Measurements from ENCODE around the gene SHB. TPM values are rescaled to one million over a fixed set of nuclear protein-coding genes. Genes with fewer than 3 reads are reported as not detected.
"Not testable (repeated sequence)": the region's sequence is repeated elsewhere in the genome, so short reads cannot be mapped to it uniquely, and the experiment has no call there.

The SHB gene
- total RNA-seq, 2 experiments from 2014 or later: 0.23 to 1.1 TPM

- CTCF ChIA-PET: interaction anchor here (1.1 to 6.4 kb wide), 6 partner anchors 11 to 516 kb away, joined by 3 to 51 read pairs (median 4); no protein-coding TSS in a partner anchor
- ATAC-seq (no peak), DNase-seq (no peak)
- Mint-ChIP-seq H3K36me3 (no peaks in the 10 kb centered on the region), H3K4me3 (no peak overlapping the region), H3K27me3 (no peaks in the 10 kb centered on the region), H3K27ac (no peak overlapping the region), H3K4me1 (peaks cover 2% of the 10 kb centered on the region), H3K9me3 (ENCODE audit: low read depth) (no peaks in the 10 kb centered on the region)
Measured at GRCh38 chr9:37915911-37916470, 153.0 kb downstream of the SHB start.

DNA sequence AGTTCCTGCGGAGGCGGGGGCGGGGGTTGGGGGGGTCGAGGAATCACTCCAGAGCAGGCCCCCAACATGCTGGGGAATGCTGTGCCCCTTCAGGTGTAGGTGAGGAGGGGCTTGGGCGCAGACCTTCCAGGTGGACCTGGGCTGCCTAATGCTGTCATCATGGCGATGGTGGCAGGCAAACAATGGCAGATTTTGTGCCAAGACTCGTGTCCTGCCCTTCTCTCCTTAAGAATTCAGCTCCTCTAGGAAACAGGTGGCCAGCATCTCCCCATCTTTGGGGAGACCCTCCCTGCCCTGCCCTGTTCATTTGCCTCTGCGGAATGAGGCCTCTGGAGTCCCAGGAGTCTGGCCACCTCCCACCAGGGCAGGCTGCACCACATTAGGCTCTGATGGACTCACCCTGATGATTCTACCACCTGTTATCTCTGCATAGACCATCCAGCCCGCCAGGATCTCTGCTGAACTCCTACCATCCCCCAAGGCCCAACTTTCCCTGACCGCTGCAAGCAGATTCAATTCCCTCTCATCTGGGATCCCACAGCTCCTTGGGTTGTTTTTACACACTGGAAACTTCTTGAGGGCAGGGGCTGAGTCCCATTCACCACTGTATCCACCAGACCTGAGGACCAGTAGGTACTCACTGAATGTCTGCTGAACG is 154.2 kb downstream of the SHB start:
- H3K4me3 Mint-ChIP-seq: no peak overlapping the region
- ATAC-seq (no peak), DNase-seq (no peak)
- no peaks in the 10 kb centered on the region for H3K9me3 Mint-ChIP-seq (ENCODE audit: low read depth)
- CTCF ChIA-PET: interaction anchor here (0.8 to 6.4 kb wide), 18 partner anchors 7 to 517 kb away, joined by 3 to 51 read pairs (median 6); partner anchors contain the start of genes ALDH1B1 and SHB
- peaks cover 2% of the 10 kb centered on the region for H3K4me1 Mint-ChIP-seq
- no peaks in the 10 kb centered on the region for H3K27me3 Mint-ChIP-seq
- no peak overlapping the region for H3K27ac Mint-ChIP-seq
- no peaks in the 10 kb centered on the region for H3K36me3 Mint-ChIP-seq

DNA sequence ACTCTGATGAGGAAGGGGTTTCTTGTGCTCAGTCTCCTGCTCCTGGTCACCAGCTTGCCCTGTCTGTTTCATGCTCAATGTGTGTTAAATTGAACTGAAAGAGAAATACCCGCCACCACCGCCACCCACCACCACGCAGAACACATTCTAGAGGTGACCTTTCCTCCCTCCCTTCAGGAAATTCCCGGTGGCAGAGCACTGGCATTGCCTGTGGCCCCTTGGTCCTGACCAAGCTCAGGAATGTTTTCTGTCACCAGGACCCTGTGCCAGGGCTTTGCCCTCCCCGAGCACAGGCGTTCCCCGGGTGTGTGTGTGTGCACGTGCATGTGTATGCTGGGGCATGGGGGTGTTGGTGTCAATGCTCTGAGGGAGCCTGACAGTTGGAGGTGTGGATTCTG is 154.9 kb downstream of the SHB start:
- Mint-ChIP-seq H3K4me3 (no peak overlapping the region), H3K9me3 (ENCODE audit: low read depth) (no peaks in the 10 kb centered on the region), H3K27me3 (no peaks in the 10 kb centered on the region), H3K36me3 (no peaks in the 10 kb centered on the region), H3K4me1 (peaks cover 2% of the 10 kb centered on the region), H3K27ac (no peak overlapping the region)
- ATAC-seq: no peak
- no peak for DNase-seq
- CTCF ChIA-PET: interaction anchor here (0.6 to 6.4 kb wide), 39 partner anchors 8 to 518 kb away, joined by 3 to 51 read pairs (median 4); partner anchors contain the start of genes ALDH1B1 and SHB

- Mint-ChIP-seq H3K4me3 (no peak overlapping the region), H3K27ac (no peak overlapping the region), H3K4me1 (peaks cover 2% of the 10 kb centered on the region), H3K36me3 (no peaks in the 10 kb centered on the region), H3K27me3 (no peaks in the 10 kb centered on the region), H3K9me3 (ENCODE audit: low read depth) (no peaks in the 10 kb centered on the region)
- peak; percentile 86 for DNase-seq
- peak; percentile 86 for ATAC-seq
- CTCF ChIA-PET: interaction anchor here (0.6 to 6.4 kb wide), 44 partner anchors 9 to 518 kb away, joined by 3 to 51 read pairs (median 4); partner anchors contain the start of genes ALDH1B1 and SHB
Measured at GRCh38 chr9:37913480-37914153, 155.4 kb downstream of the SHB start.

GRCh38 chr9:37911271-37911681 is 157.8 kb downstream of the SHB start:
- CTCF ChIA-PET: interaction anchor here (1.0 to 6.4 kb wide), 5 partner anchors 8 to 482 kb away, joined by 3 to 51 read pairs (median 8); partner anchors contain the start of gene SLC25A51
- DNase-seq: peak; percentile 32
- H3K27ac Mint-ChIP-seq: no peak overlapping the region

GRCh38 chr9:37910271-37910670 is 158.8 kb downstream of the SHB start:
- Mint-ChIP-seq H3K9me3 (ENCODE audit: low read depth) (no peaks in the 10 kb centered on the region), H3K27me3 (no peaks in the 10 kb centered on the region), H3K4me3 (no peak overlapping the region), H3K36me3 (no peaks in the 10 kb centered on the region), H3K27ac (no peak overlapping the region), H3K4me1 (no peaks in the 10 kb centered on the region)
- CTCF ChIA-PET: interaction anchor here (1.0 to 6.4 kb wide), 2 partner anchors 177 to 181 kb away, joined by 3 to 51 read pairs; no protein-coding TSS in a partner anchor
- DNase-seq (peak; percentile 4), ATAC-seq (no peak)

More at GRCh38 chr9:37911271-37911681, 157.8 kb downstream of the SHB start:
- Mint-ChIP-seq H3K9me3 (ENCODE audit: low read depth) (no peaks in the 10 kb centered on the region), H3K4me1 (no peaks in the 10 kb centered on the region), H3K36me3 (no peaks in the 10 kb centered on the region), H3K27me3 (no peaks in the 10 kb centered on the region), H3K4me3 (no peak overlapping the region)
- ATAC-seq: no peak

DNA sequence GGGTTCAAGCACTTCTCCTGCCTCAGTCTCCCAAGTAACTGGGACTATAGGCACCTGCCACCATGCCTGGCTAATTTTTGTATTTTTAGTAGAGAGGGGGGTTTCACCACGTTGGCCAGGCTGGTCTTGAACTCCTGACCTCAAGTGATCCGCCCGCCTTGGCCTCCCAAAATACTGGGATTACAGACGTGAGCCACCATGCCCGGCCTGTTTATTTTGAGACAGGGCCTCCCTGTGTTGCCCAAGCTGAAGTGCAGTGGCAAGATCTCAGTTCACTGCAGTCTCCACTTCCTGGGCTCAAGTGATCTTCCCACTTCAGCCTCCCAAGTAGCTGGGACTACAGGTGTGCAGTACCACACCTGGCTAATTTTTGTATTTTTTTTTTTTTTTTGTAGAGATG is 159.2 kb downstream of the SHB start:
- not testable (repeated sequence) for DNase-seq; H3K9me3 Mint-ChIP-seq (ENCODE audit: low read depth); ATAC-seq; H3K4me1 Mint-ChIP-seq; H3K27ac Mint-ChIP-seq; H3K4me3 Mint-ChIP-seq; H3K27me3 Mint-ChIP-seq; H3K36me3 Mint-ChIP-seq
- CTCF ChIA-PET: interaction anchor here (6.4 kb wide), 1 partner anchor 178 kb away, joined by 51 read pairs; no protein-coding TSS in a partner anchor

GRCh38 chr9:37909326-37909725 is 159.7 kb downstream of the SHB start:
- Mint-ChIP-seq H3K4me1 (peaks cover 7% of the 10 kb centered on the region), H3K4me3 (no peak overlapping the region), H3K9me3 (ENCODE audit: low read depth) (no peaks in the 10 kb centered on the region), H3K36me3 (no peaks in the 10 kb centered on the region), H3K27me3 (no peaks in the 10 kb centered on the region), H3K27ac (no peak overlapping the region)
- CTCF ChIA-PET: interaction anchor here (6.4 kb wide), 1 partner anchor 178 kb away, joined by 51 read pairs; no protein-coding TSS in a partner anchor
- ATAC-seq (no peak), DNase-seq (no peak)

DNA sequence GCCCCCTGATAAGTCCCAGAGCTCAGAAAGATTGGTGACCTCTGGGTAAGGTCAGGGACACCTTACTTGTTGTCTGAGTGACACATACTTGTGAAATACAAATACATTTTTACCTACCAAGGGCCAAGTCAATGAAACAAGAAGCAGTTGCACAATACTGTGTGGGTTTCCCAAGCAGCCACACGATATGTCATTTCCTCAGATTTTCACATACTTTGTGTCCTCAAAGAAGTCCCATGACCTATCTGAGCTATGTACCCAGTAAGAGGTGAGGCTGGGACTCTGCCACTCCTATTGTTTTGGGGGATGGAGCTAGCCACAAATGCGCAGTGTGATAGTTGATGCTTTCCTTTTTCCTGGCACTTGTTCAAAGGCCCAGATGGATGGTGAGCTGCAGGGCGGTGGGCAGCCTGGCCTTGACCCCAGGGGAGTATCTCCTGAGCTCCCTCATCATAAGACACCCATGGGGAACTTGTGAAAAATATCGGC is 160.3 kb downstream of the SHB start:
- Mint-ChIP-seq H3K36me3 (no peaks in the 10 kb centered on the region), H3K4me3 (no peak overlapping the region), H3K9me3 (ENCODE audit: low read depth) (no peaks in the 10 kb centered on the region), H3K27me3 (no peaks in the 10 kb centered on the region), H3K4me1 (peaks cover 8% of the 10 kb centered on the region), H3K27ac (no peak overlapping the region)
- ATAC-seq (no peak), DNase-seq (no peak)
- CTCF ChIA-PET: no interaction called here

- peaks cover 8% of the 10 kb centered on the region for H3K4me1 Mint-ChIP-seq
- H3K4me3 Mint-ChIP-seq: no peak overlapping the region
- no peak for ATAC-seq
- no peaks in the 10 kb centered on the region for H3K27me3 Mint-ChIP-seq
- DNase-seq: no peak
- H3K27ac Mint-ChIP-seq: no peak overlapping the region
- no peaks in the 10 kb centered on the region for H3K9me3 Mint-ChIP-seq (ENCODE audit: low read depth)
- CTCF ChIA-PET: no interaction called here
- H3K36me3 Mint-ChIP-seq: no peaks in the 10 kb centered on the region
Measured at GRCh38 chr9:37908283-37908682, 160.7 kb downstream of the SHB start.

- ATAC-seq: no peak
- Mint-ChIP-seq H3K27ac (no peak overlapping the region), H3K36me3 (peaks cover 2% of the 10 kb centered on the region), H3K27me3 (no peaks in the 10 kb centered on the region), H3K4me1 (peaks cover 18% of the 10 kb centered on the region), H3K4me3 (no peak overlapping the region), H3K9me3 (ENCODE audit: low read depth) (no peaks in the 10 kb centered on the region)
- no peak for DNase-seq
- CTCF ChIA-PET: no interaction called here
Measured at GRCh38 chr9:37906312-37907239, 162.5 kb downstream of the SHB start.

- Mint-ChIP-seq H3K9me3 (ENCODE audit: low read depth) (no peaks in the 10 kb centered on the region), H3K27ac (no peak overlapping the region), H3K27me3 (no peaks in the 10 kb centered on the region), H3K36me3 (peaks cover 2% of the 10 kb centered on the region), H3K4me1 (peaks cover 19% of the 10 kb centered on the region), H3K4me3 (no peak overlapping the region)
- CTCF ChIA-PET: interaction anchor here (1.6 to 3.2 kb wide), 3 partner anchors 8 to 164 kb away, joined by 5 to 15 read pairs (median 14); partner anchors contain the start of gene SHB
- DNase-seq (no peak), ATAC-seq (no peak)
Measured at GRCh38 chr9:37905776-37906175, 163.3 kb downstream of the SHB start.
